ENCODE results near the gene EIF3I.
A peak's percentile ranks its signal among the peaks of the same experiment; 100 is the strongest.

The EIF3I gene

DNA sequence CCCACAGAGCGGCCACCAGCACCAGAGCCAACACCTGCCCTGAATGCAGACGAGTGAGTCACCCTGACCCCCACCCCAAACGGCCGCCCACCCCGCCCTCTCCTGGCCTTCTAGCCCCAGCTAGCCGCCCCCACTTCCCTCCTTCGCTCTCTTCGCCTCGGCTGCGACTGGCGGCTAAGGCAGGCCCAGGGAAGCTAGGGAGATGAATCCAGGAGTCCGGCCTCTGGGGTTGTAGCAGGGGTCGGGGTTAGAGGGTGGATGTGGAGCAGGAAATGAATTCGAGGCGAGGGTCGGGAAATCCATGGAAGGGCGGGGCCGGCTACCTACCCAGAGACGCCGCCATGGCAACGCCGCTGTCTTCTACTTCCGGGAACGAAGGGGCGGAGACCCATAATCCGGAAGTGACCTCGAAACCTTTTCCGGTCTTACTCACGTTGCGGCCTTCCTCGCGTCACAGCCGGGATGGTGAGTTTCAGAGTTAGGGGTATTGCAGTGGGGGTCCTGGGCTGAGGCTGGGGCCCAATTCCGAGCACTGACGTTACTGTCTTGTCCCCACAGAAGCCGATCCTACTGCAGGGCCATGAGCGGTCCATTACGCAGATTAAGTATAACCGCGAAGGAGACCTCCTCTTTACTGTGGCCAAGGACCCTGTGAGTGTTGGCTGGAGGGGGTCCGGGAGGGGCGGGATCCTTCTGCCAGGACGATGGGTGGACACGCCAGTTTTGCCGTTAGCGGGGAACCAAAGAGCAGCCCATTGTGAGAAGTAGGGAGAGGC lies at the start of gene EIF3I, which contains the start of gene TMEM234:
TSS of gene EIF3I (plus strand) at position 428 of the 776 bp plus-strand sequence. CDS start at position 463, 35 bp downstream.
TSS of gene TMEM234 (minus strand) at position 374 of the 776 bp plus-strand sequence. CDS start at position 343, 31 bp downstream.
- DNase-seq, result peak; percentile 77 to 84

DNA sequence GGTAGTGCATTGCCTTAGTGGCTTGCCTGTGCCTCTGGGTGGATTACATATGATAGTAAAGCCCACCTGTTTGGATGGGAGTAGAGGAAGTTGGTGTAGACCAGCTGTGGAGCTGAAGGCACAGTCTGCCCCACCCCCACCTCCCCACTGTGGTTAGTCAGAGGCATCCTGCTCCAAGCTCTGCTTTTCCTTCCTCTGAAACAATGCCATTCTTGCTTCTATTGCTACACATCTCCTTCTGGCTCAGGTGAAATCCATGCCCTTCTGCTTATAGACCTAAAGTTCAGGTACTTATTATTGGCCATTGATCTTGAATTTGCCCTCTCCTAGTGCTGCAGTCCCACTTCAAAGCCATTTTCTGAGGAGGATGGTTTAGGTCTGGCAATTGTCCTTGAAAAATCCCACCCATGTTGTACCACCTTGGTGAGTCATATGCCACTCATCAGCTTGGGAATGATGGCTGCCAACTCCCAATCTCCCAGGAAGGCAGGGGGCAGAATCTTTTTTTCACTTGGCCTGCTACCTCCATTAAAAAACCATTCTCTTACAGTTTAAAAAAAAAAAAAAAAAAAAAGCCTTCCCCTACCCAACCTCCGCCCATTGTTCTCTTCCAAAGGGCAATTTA lies 49.5 kb upstream of the EIF3I start:
- DNase-seq, result no peak

DNA sequence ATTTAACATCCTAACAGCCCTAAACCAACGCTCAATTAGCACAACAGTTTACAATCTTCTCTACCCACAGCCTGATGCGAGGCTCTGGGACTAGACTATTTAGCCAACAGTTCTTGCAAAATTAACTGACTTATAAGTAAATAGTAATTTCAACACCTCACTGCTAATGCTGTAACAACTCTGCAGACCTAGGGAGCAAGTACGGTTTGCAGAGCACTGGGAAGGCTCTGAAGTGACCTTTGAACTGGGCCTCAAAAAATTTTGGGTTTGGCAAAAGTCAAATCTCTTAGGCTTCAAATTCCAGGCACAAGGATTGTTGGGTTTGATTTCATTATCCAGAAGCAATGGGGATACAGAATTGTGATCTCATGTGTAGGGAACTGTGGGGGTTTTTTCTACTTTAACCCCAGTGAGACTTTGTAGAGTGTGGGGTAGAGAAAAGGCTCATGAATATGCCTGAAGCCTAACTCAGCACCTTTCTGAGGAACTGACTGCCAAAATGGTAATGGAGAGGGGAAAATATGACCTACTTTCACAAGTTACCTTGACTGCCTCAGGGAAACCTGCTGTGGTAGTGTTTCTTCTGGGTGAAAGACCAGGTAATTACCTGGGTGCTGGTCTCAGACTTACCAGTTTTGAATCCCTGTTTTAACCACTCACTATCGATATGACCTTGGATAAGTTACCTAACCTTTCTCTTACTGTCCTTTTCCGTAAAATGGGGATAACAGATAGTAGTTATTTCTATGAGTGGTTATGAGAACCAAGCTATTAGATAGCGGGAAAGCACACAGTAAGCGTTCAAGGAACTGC lies 43.6 kb upstream of the EIF3I start:
- DNase-seq, result no peak

DNA sequence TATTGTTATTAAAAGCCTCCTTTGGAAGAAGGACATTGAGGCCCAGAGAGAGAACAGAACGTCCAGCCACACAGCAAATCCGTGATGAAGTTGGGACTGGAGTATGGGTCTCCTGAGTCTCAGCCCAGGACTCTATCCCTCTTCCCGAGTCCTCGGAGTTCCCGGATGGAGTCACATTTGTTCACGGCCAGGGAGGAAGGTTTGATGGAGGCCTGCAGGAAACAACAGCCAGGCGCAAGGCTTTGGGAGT lies 43.1 kb upstream of the EIF3I start:
- DNase-seq, result no peak

DNA sequence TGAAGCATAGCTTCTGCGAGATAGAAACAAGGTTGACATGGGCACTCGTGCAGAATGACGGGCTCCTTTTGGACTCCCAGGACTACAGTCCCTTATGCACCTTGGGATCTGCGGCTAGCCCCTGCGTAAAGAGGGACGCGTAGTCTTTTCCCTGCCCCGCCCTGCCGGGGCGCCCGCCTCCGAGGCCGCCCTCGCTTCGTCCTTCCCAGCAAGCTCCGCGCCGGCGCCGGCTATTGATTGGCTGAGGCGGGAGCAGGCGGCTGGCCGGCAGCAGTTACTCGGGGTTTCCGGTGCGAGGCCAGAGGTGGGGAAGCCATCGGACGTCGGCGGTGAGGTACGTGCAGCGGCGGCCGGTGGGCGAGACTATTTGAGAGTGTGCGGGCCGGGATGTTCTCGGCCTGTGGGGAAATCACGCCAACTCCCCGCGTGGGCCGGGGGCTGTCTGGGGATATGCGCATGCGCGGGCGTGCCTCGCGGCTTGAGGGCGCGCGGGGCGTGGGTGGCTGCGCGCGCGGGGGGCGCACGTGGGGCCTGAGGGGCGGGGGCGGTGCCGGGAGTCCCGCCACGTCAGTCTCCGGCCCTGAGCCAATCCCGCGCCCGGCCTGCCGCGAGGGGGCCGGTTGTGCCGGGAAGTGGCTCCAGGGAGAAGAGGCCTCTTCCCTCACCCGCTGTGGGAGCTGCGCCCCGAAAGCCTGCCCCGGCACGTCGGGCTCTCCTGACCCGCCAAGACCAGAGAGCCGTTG lies 42.6 kb upstream of the EIF3I start, which contains the start of gene TXLNA:
TSS of gene TXLNA (plus strand) at position 233 of the 743 bp plus-strand sequence. CDS start 671 bp downstream, outside the sequence.
- peak; percentile 86 to 93 for DNase-seq

DNA sequence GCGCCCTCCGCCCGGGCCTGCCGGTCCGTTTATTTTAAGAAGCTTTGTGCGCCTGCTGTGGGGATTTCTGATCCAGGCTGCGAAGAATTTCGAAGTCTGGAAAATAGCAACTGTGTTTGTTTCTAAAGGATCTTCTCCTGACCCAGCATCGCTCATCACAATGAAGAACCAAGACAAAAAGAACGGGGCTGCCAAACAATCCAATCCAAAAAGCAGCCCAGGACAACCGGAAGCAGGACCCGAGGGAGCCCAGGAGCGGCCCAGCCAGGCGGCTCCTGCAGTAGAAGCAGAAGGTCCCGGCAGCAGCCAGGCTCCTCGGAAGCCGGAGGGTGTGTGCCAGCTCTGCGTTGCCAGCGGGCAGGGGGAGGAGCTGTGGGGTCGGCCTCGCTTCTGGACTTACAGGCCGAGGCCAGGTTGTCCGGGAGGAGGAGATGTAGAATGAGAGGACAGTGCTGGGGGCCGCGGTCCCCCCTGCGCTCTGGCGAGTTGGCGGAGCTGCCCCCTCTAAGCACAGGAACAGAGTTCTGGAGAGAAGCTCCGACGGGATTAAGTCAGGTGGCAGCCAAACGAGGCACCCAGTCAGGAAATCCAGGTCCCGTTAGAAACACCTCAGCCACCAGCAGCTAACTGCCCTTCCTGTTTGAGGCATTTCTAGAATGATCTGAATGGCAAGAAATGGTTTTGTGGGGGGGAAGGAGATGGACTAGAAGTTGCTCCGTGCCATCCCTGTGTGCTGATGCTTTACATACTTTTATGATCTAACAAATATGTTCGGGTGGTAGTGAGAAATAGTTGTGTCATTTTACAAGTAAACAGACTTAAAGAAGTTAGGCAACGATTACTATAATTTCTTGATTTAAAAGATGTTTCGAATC lies 41.8 kb upstream of the EIF3I start:
- peak in 1 of 2 donors; percentile 31 for DNase-seq

DNA sequence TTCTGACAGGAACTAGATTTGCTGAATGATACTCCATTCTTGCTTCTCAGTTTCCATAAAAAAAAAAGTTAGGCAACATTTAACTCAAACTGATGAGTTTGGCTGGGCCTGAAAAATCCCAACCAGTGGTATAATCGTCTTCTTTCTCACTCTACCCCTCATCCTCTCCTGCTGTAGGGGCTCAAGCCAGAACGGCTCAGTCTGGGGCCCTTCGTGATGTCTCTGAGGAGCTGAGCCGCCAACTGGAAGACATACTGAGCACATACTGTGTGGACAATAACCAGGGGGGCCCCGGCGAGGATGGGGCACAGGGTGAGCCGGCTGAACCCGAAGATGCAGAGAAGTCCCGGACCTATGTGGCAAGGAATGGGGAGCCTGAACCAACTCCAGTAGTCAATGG lies 41.1 kb upstream of the EIF3I start:
- DNase-seq, result no peak

DNA sequence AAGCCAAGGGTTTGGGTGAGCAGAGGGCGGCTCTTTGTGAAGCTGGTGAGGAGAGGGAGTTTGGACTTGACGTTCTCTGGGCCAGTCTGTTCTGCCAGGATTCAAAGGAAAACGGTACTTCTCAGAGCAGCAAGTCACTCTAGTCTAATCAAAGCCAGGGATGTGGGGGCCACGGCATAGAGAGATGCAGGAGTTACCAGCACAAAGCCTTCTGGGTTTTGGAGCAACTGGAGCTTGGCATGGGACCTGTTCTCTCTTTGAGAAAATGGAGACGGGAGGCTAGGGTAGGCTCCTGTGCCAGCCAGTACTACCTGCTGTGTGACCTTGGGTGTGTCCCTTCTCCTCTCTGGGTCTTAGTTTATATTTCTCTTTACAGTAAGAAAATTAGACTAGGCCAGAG lies 40.6 kb upstream of the EIF3I start:
- no peak for DNase-seq

DNA sequence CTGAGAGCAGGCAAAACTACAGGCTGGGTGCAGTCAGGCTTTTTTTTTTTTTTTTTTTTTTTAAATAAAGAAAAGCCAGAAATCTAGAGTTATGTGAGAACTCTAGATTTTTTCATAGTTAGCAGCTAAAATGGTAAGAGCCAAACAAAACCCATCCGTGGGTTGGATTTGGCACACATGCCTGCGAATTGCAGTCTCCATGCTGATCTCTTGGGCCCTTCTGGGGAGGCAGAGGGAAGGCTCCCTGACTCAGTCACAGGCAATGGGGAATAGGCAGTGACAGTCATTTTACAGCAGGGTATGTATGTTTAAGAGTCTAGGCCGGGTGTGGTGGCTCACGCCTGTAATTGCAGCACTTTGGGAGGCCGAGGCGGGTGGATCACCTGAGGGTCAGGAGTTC lies 40.1 kb upstream of the EIF3I start:
- no peak for DNase-seq

DNA sequence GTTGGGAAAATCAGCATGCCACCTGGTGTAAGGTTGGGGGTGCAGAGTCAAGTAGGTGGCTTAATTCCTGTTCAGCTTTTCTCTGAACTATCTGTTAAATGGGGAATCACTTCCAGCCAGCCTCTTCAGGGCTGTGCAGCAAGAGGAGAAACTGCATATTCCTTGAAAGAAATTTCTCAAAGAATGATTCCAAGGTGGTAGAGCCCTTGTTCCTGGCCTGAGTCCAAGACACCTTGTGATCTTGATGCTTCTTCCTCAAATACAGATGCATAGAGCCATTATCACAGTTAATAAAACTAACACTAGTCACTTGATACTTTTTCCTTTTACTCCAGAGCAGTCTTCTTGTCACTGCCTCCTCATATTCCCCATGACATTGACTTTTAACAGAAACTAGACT lies 37.6 kb upstream of the EIF3I start:
- DNase-seq, result no peak

DNA sequence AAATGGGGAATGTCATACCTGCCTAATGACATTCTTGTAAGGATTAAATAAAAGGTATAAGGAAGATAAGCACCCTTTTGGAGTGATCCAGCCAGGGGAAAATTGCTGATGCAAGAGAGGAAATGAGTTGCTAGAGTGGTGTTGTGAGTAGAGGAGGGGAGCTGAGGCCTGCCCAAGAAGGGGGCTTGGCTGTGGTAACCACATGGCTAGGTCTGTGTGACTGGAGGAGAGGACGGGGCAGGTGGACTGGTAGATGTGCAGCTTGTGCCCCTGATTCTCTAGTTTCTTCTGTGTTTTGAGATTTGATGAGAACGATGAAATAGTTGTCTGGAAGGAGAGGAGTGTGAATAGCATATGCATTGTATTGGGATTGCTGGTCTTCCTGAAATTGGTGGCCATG lies 36.1 kb upstream of the EIF3I start:
- no peak for DNase-seq

DNA sequence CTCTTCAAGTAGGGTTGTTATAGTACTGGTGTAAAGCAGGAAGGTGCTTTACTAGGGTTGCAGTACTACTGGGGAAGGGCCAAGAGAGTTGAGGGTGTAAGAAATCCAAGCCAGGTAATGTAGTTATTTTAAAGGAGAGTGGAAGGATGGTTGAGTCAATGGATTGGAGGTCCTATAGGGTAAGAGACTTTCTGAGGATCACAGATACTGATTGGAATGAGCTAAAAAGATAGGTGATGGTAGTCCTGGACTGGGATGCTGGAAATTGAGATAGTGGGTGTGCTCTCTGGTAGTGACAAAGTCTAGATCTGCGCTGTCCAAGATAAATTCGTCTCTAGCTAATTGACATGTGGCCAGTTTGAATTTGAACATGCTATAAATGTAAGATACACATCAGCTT lies 35.7 kb upstream of the EIF3I start:
- no peak for DNase-seq

DNA sequence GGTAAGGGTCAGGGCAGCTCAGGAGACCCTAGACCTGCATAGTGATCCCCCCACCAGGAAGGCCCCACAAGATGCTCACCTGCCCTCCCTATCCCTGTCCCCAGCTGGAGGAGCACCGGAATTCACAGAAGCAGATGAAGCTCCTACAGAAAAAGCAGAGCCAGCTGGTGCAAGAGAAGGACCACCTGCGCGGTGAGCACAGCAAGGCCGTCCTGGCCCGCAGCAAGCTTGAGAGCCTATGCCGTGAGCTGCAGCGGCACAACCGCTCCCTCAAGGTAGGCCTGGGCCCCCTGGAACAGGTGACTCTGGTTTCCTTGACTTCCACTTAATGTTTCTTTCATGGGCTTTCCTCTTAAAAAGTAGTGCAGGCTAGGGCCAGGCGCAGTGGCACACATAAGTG lies 34.4 kb upstream of the EIF3I start:
- no peak for DNase-seq

DNA sequence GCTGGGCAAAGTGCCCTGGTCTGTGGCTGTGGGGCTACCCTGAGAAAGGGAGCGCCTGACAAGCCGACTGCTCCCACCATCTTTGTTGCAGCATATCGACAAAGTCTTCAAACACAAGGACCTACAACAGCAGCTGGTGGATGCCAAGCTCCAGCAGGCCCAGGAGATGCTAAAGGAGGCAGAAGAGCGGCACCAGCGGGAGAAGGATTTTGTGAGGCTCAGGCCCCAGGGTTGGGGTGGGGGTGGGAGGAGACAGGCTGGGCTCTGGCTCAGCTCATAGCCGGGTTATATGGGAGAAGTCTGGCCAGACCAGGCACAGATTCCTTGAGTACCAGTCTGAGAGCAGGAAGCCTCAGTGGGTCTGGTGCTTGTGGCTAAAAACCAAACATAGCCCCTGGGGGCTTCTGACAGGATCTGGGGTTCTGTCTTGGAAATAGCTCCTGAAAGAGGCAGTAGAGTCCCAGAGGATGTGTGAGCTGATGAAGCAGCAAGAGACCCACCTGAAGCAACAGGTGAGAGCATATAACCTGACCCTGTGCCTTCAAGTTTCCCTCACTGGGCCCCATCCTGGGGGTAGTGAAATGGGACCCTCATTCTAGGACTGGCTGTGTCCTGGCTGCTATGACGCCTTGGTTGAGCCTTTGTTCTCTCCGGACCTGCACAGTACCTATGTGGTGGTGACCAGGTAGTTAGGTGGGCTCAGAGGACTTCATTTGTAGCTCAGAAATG lies 29.8 kb upstream of the EIF3I start:
- DNase-seq, result no peak

DNA sequence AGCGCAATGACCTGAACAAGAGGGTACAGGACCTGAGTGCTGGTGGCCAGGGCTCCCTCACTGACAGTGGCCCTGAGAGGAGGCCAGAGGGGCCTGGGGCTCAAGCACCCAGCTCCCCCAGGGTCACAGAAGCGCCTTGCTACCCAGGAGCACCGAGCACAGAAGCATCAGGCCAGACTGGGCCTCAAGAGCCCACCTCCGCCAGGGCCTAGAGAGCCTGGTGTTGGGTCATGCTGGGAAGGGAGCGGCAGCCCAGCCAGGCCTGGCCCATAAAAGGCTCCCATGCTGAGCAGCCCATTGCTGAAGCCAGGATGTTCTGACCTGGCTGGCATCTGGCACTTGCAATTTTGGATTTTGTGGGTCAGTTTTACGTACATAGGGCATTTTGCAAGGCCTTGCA lies 27.2 kb upstream of the EIF3I start:
- no peak for DNase-seq

DNA sequence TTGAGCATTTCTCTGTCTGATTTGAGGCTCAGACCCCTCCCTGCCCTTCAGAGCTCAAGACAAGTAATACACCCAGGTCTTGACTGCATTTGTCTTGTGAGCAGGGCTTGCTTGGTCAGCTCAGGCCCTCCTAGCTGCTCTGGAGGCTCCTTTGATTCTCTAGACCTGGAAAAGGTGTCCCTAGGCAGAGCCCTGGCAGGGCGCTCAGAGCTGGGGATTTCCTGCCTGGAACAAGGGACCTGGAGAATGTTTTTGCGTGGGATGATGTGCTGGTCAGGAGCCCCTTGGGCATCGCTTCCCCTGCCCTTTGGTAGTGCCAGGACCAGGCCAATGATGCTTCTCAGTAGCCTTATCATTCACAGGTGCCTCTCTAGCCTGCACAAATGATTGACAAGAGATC lies 26.7 kb upstream of the EIF3I start:
- DNase-seq, result no peak

DNA sequence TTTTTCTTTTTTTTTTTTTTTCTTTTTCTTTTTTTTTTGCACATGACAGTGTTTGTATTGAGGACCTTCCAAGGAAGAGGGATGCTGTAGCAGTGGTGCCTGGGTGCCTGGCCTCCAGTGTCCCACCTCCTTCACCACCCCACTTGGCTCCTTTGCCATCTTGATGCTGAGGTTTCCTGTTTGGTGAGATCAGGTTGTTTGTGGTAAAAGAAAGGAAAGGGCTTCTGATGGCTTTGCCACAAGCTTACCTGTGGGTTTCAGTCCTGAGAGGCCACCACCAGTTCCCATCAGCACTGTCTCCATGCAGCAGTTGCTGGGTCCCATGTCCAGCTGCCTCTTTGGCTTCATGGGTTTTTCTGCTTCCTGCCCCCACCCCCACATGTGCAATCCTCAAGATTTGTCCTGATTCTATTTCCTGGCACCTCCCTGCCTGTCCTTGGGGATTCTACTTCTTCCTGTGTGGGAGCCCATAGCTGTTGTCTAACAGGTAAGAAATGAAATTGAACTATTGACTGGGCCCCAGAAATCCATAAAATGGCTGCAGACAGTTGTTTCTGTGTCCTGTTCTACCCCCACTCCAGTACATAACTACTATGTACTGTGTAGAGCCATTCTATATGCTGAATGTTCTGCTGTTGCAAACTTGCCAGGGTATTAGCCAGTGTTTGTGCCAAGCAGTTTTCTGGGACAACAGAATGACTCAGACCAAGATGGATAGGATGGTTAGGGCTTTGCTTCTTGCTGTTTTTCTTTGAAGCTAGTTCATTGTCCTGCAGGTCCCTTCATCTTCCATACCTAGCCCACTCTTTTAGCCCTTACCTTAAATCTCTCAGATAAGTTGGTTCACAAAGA lies 26.0 kb upstream of the EIF3I start:
- DNase-seq, result no peak

DNA sequence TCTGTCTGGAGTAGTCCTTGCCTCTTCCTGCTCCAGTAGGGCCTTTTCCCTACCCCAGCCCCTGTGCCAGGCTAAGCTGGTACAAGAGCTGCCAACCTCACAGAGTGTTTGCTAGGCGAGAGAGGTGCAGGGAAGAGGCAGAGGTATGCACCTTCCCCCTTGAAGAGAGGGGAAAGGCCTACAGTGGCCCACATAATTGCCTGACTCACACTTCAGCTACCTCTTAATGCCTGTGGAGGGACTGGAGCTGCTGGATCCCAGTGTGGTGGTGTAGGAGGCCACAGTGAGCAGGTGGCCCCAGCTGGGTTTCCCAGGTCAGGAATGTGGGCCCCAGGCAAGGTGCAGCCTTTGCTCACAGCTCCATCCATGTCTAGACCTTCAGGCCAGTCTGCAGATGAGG lies 25.1 kb upstream of the EIF3I start:
- no peak for DNase-seq

DNA sequence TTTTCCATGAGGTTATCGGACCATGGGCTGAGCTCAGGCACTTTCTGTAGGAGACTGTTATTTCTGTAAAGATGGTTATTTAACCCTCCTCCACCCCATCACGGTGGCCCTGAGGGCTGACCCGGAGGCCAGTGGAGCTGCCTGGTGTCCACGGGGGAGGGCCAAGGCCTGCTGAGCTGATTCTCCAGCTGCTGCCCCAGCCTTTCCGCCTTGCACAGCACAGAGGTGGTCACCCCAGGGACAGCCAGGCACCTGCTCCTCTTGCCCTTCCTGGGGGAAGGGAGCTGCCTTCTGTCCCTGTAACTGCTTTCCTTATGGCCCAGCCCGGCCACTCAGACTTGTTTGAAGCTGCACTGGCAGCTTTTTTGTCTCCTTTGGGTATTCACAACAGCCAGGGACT lies 24.4 kb upstream of the EIF3I start:
- DNase-seq, result no peak
